Anterior cingulate cortex (tissue), 58 donors: ENCODE results near the gene PLXND1.
"Not testable (repeated sequence)": the region's sequence is repeated elsewhere in the genome, so short reads cannot be mapped to it uniquely, and the experiment has no call there.

Source experiments
- DNase-seq, 58 donors: peaks; one replicate each; lab custom pipeline; 2025; lab: John Stamatoyannopoulos, UW

Gene PLXND1

GRCh38 chr3:129518038-129518561 lies 88.4 kb downstream of the PLXND1 start:
- peak in 5 of 58 donors; percentile 12 to 31 (median 18) for DNase-seq

- DNase-seq = no peak
Measured at GRCh38 chr3:129517516-129517915, 89.0 kb downstream of the PLXND1 start.

GRCh38 chr3:129515821-129516432 lies 90.5 kb downstream of the PLXND1 start:
- not testable (repeated sequence) for DNase-seq

GRCh38 chr3:129515108-129515820 lies 91.2 kb downstream of the PLXND1 start:
- not testable (repeated sequence) for DNase-seq

DNA sequence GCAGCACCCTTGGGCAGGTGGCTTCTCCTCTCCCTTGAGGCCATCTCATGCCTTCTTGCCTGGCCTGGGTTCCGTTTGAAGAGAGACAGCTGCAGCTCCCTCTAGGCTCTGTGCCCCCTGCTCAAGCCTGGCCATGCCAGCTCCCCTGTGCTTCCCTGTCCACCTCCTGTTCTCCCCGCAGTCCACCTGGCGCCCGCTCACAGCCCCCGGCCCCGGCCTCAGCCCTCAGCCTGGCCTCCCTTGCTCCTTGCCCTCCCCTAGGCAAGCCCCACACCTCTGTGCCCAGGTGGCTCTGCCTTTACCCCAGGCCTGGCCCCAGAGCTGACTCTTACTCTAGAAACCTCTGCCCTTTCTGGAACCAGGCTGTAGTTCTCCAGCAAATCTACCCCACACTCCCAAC lies 91.9 kb downstream of the PLXND1 start:
- DNase-seq = no peak

- DNase-seq = no peak
Measured at GRCh38 chr3:129514110-129514509, 92.4 kb downstream of the PLXND1 start.

GRCh38 chr3:129513705-129514104 lies 92.8 kb downstream of the PLXND1 start:
- DNase-seq = no peak

DNA sequence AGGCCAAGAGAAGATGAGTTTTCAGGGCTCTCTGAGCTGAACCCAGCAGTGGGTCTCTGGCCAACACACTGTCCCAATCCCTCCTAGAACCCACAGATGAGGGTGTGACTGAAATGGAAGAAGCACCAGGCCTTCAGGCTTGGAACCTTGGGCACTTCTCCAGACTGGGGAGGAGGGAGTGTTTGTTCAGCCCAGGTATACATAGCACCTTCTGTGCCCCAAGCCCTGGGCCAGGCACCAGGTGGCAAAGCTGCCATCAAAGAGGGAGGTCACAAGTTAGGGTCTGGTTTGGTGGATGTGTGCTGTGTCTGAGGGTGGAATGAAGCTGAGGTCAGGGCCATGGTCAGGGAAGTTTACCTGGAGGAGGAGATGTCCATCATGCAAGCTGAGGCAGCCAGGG lies 93.9 kb downstream of the PLXND1 start:
- DNase-seq = no peak

GRCh38 chr3:129507181-129507831 lies 99.2 kb downstream of the PLXND1 start:
- DNase-seq = peak in 52 of 58 donors; percentile 16 to 84 (median 58)

DNA sequence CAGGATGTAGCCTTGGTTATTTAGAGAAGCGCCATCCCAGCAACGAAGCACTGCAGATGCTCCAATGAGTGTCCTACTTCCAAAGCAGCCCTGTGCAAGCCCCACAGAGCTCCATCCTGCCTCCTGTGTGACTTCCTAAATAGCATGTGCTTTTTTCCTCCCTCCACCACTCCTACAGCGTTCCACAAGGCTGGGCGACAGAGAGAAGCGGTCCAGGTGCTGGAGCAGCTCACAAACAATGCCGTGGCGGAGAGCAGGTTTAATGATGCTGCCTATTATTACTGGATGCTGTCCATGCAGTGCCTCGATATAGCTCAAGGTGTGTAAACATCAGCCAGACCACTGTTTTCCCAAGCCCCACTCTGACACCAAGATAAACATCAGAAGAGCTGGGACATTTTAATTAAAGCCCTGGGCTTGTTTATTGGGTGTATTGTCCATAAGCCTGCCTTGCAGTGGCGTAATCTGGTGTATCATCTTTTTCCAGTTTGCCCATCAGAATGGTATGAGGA lies 100.2 kb downstream of the PLXND1 start:
- peak in 12 of 58 donors; percentile 12 to 66 (median 30) for DNase-seq

- DNase-seq = no peak
Measured at GRCh38 chr3:129505341-129505740, 101.1 kb downstream of the PLXND1 start.
